WTC11 (cell line): ENCODE measurements around the gene TNS3. TPM values are rescaled to one million over a fixed set of nuclear protein-coding genes. Genes with fewer than 3 reads are reported as not detected.

Experiments
- ATAC-seq: fragments of 200-7000 bp; cut with Tn5 transposase; 2 replicates; pipeline ENCODE4 v1.10.0; 2021; ENCODE audit warnings: mild to moderate bottlenecking, moderate library complexity
- CTCF ChIA-PET: fragments of 300-600 bp; sonication (Branson Sonifier 250); formaldehyde crosslinking; loops from one replicate; lab custom pipeline; 2021; ENCODE audit warnings: antibody characterized with exemption; lab: Charles Lee
- POLR2A ChIA-PET: fragments of 350-600 bp; sonication (Branson Sonifier 250); formaldehyde crosslinking; loops from one replicate; lab custom pipeline; 2021; ENCODE audit warnings: antibody characterized with exemption; lab: Charles Lee
- DNase-seq: peaks from one replicate; pipeline ENCODE4 v3.0.0; 2021; ENCODE audit warnings: low spot score
- H3K27ac Mint-ChIP-seq: 2 replicates; pipeline ENCODE4 v1.8.0; 2021; ENCODE audit warnings: mixed read lengths
- H3K27me3 Mint-ChIP-seq: 2 replicates; pipeline ENCODE4 v1.8.0; 2021; ENCODE audit warnings: low read depth, mild to moderate bottlenecking, moderate library complexity, mixed read lengths
- H3K36me3 Mint-ChIP-seq: 2 replicates; pipeline ENCODE4 v1.8.0; 2021; ENCODE audit warnings: mixed read lengths
- H3K4me1 Mint-ChIP-seq: 2 replicates; pipeline ENCODE4 v1.8.0; 2022; ENCODE audit warnings: mixed read lengths
- H3K4me3 Mint-ChIP-seq: 2 replicates; pipeline ENCODE4 v1.8.0; 2021; ENCODE audit warnings: mild to moderate bottlenecking, moderate library complexity, mixed read lengths
- H3K9me3 Mint-ChIP-seq: 2 replicates; pipeline ENCODE4 v1.8.0; 2021; ENCODE audit warnings: mixed read lengths
- AR ChIP-seq: fragments of 250-450 bp; sonication (Bioruptor Pico); IDR thresholded peaks from 2 replicates; pipeline ENCODE4 v1.9.0; 2021; ENCODE audit warnings: mild to moderate bottlenecking
- ARID4B ChIP-seq: sonication (generic); formaldehyde crosslinking; IDR thresholded peaks from 2 replicates; pipeline ENCODE4 v1.8.0; 2023; ENCODE audit warnings: missing genetic modification reagents, mild to moderate bottlenecking, borderline replicate concordance
- ATF1 ChIP-seq: sonication (generic); formaldehyde crosslinking; IDR thresholded peaks from 2 replicates; pipeline ENCODE4 v1.8.1; 2023; ENCODE audit warnings: mild to moderate bottlenecking, moderate library complexity, missing genetic modification reagents
- ATF3 ChIP-seq: sonication (generic); formaldehyde crosslinking; conservative IDR thresholded peaks from 2 replicates; pipeline ENCODE4 v1.8.1; 2022; ENCODE audit warnings: mild to moderate bottlenecking, missing genetic modification reagents
- ETV6 ChIP-seq: sonication (generic); formaldehyde crosslinking; IDR thresholded peaks from 2 replicates; pipeline ENCODE4 v1.8.1; 2022; ENCODE audit warnings: mild to moderate bottlenecking, missing genetic modification reagents
- FOXK1 ChIP-seq: sonication (generic); formaldehyde crosslinking; IDR thresholded peaks from 2 replicates; pipeline ENCODE4 v1.8.0; 2022; ENCODE audit warnings: mild to moderate bottlenecking, moderate library complexity, missing genetic modification reagents
- JAZF1 ChIP-seq: fragments of 250-450 bp; sonication (Bioruptor Pico); IDR thresholded peaks from 2 replicates; pipeline ENCODE4 v1.9.0; 2021; ENCODE audit warnings: moderate library complexity, mild to moderate bottlenecking, inconsistent platforms
- MXD4 ChIP-seq: fragments of 250-450 bp; sonication (Bioruptor Pico); IDR thresholded peaks from 2 replicates; pipeline ENCODE4 v1.8.0; 2021; ENCODE audit warnings: mild to moderate bottlenecking, moderate library complexity, borderline replicate concordance
- MYBL2 ChIP-seq: sonication (generic); formaldehyde crosslinking; IDR thresholded peaks from 2 replicates; pipeline ENCODE4 v1.8.1; 2023; ENCODE audit warnings: mild to moderate bottlenecking, moderate library complexity, missing genetic modification reagents
- NFYB ChIP-seq: sonication (generic); formaldehyde crosslinking; conservative IDR thresholded peaks from 2 replicates; pipeline ENCODE4 v1.8.0; 2022; ENCODE audit warnings: low read depth, missing genetic modification reagents
- PRRX2 ChIP-seq: fragments of 250-450 bp; sonication (Bioruptor Pico); IDR thresholded peaks from 2 replicates; pipeline ENCODE4 v1.8.0; 2021; ENCODE audit warnings: mild to moderate bottlenecking
- SP1 ChIP-seq: sonication (generic); formaldehyde crosslinking; conservative IDR thresholded peaks from 2 replicates; pipeline ENCODE4 v1.8.1; 2022; ENCODE audit warnings: missing genetic modification reagents
- TEAD4 ChIP-seq: sonication (generic); formaldehyde crosslinking; IDR thresholded peaks from 2 replicates; pipeline ENCODE4 v1.8.0; 2022; ENCODE audit warnings: mild to moderate bottlenecking, missing genetic modification reagents
- ZNF138 ChIP-seq: sonication (generic); formaldehyde crosslinking; conservative IDR thresholded peaks from 2 replicates; pipeline ENCODE4 v1.8.1; 2022; ENCODE audit warnings: mild to moderate bottlenecking, moderate library complexity, missing genetic modification reagents
- ZNF232 ChIP-seq: sonication (generic); formaldehyde crosslinking; IDR thresholded peaks from 2 replicates; pipeline ENCODE4 v1.8.0; 2022; ENCODE audit warnings: mild to moderate bottlenecking, missing genetic modification reagents
- ZNF263 ChIP-seq: sonication (generic); formaldehyde crosslinking; IDR thresholded peaks from 2 replicates; pipeline ENCODE4 v1.8.1; 2022; ENCODE audit warnings: low read depth, mild to moderate bottlenecking, moderate library complexity, missing genetic modification reagents
- ZNF281 ChIP-seq: sonication (generic); formaldehyde crosslinking; IDR thresholded peaks from 2 replicates; pipeline ENCODE4 v1.8.0; 2023; ENCODE audit warnings: mild to moderate bottlenecking, missing genetic modification reagents
- ZNF317 ChIP-seq: sonication (generic); formaldehyde crosslinking; IDR thresholded peaks from 2 replicates; pipeline ENCODE4 v1.8.1; 2023; ENCODE audit warnings: low read depth, mild to moderate bottlenecking, moderate library complexity, missing genetic modification reagents, borderline replicate concordance
- ZNF423 ChIP-seq: fragments of 250-450 bp; sonication (Bioruptor Pico); IDR thresholded peaks from 2 replicates; pipeline ENCODE4 v2.1.2; 2022; ENCODE audit warnings: mild to moderate bottlenecking, moderate library complexity
- ZNF671 ChIP-seq: fragments of 250-450 bp; sonication (Bioruptor Pico); IDR thresholded peaks from 2 replicates; pipeline ENCODE4 v1.8.0; 2021; ENCODE audit warnings: mild to moderate bottlenecking
- ZSCAN18 ChIP-seq: fragments of 250-450 bp; sonication (Bioruptor Pico); IDR thresholded peaks from 2 replicates; pipeline ENCODE4 v2.1.2; 2022; ENCODE audit warnings: mild to moderate bottlenecking, moderate library complexity
- total RNA-seq: library from RNA; stranded (reverse); gene quantifications from 3 replicates; pipeline ENCODE4 v1.2.3, GENCODE V29; 2021
- TF ChIP-seq, protein P1 (sequence below): sonication (generic); formaldehyde crosslinking; IDR thresholded peaks from 2 replicates; pipeline ENCODE4 v1.8.1; 2023; ENCODE audit warnings: mild to moderate bottlenecking, missing genetic modification reagents, moderate library complexity
- TF ChIP-seq, protein P2 (sequence below): fragments of 250-450 bp; sonication (Bioruptor Pico); IDR thresholded peaks from 2 replicates; pipeline ENCODE4 v1.8.0; 2021; ENCODE audit warnings: mild to moderate bottlenecking

The TNS3 gene
- total RNA-seq, 1 experiment from 2014 or later = 37.7 TPM

DNA sequence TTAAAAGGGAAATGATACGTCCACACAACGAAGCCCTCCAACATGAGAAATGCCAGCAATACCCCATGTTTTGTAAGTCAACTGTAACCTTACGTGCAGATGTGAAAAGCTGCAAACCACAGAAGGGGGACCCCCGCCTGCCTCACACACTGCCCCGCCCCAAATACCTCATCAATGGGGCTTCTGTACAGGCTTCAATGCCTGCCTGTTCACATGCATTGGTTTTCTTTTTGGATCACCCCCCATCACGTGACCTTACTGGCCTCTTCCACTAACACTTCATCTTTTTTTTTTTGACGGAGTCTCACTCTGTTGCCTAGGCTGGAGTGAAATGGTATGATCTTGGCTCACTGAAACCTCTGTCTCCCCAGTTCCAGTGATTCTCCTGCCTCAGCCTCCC lies 224.0 kb downstream of the TNS3 start (continued):
- TF ChIP-seq PRRX2 (CRISPR knock-in tag) = no peak
- no peak for TF ChIP-seq ATF1
- no peak for TF ChIP-seq FOXK1 (CRISPR knock-in tag)
- no peak for TF ChIP-seq ATF3 (CRISPR knock-in tag)
- no peak for TF ChIP-seq TEAD4 (CRISPR knock-in tag)
- no peak for TF ChIP-seq SP1 (CRISPR knock-in tag)

GRCh38 chr7:47357361-47357760 lies 224.6 kb downstream of the TNS3 start:
- no peak for DNase-seq
- Mint-ChIP-seq H3K27ac (no peak overlapping the region), H3K9me3 (no peaks in the 10 kb centered on the region), H3K4me3 (no peak overlapping the region), H3K36me3 (no peaks in the 10 kb centered on the region), H3K4me1 (peaks cover 7% of the 10 kb centered on the region)
- CTCF ChIA-PET = interaction anchor here (1.3 to 3.0 kb wide), 4 partner anchors 17 to 91 kb away, joined by 4 to 16 read pairs (median 11); no protein-coding TSS in a partner anchor
- ATAC-seq = no peak
- POLR2A ChIA-PET = no interaction called here
- TF ChIP-seq ZNF281 (CRISPR knock-in tag) = no peak
- TF ChIP-seq, protein P1, sequence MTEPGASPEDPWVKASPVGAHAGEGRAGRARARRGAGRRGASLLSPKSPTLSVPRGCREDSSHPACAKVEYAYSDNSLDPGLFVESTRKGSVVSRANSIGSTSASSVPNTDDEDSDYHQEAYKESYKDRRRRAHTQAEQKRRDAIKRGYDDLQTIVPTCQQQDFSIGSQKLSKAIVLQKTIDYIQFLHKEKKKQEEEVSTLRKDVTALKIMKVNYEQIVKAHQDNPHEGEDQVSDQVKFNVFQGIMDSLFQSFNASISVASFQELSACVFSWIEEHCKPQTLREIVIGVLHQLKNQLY (CRISPR knock-in tag) = no peak
- no peak for TF ChIP-seq ZNF263 (CRISPR knock-in tag)
- TF ChIP-seq ZNF317 (CRISPR knock-in tag) = no peak
- no peak for TF ChIP-seq JAZF1 (CRISPR knock-in tag)
- TF ChIP-seq ETV6 (CRISPR knock-in tag) = no peak
- TF ChIP-seq ZSCAN18 = no peak
- TF ChIP-seq ARID4B (CRISPR knock-in tag) = no peak
- TF ChIP-seq, protein P2, sequence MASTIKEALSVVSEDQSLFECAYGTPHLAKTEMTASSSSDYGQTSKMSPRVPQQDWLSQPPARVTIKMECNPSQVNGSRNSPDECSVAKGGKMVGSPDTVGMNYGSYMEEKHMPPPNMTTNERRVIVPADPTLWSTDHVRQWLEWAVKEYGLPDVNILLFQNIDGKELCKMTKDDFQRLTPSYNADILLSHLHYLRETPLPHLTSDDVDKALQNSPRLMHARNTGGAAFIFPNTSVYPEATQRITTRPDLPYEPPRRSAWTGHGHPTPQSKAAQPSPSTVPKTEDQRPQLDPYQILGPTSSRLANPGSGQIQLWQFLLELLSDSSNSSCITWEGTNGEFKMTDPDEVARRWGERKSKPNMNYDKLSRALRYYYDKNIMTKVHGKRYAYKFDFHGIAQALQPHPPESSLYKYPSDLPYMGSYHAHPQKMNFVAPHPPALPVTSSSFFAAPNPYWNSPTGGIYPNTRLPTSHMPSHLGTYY (CRISPR knock-in tag) = no peak
- TF ChIP-seq ZNF423 (CRISPR knock-in tag) = no peak
- TF ChIP-seq TEAD4 (CRISPR knock-in tag) = no peak
- TF ChIP-seq MYBL2 (CRISPR knock-in tag) = no peak
- TF ChIP-seq ZNF232 = no peak
- no peak for TF ChIP-seq ATF3 (CRISPR knock-in tag)
- no peak for TF ChIP-seq NFYB (CRISPR knock-in tag)
- TF ChIP-seq MXD4 = no peak
- TF ChIP-seq AR (CRISPR knock-in tag) = no peak
- TF ChIP-seq ZNF138 (CRISPR knock-in tag) = no peak
- TF ChIP-seq ZNF671 (CRISPR knock-in tag) = no peak
- TF ChIP-seq PRRX2 (CRISPR knock-in tag) = no peak
- TF ChIP-seq, all 79 proteins: peak for 0
- no peaks in the 10 kb centered on the region for H3K27me3 Mint-ChIP-seq
